ENCODE measurements around the gene KDM1A. TPM values are rescaled to one million over a fixed set of nuclear protein-coding genes. Genes with fewer than 3 reads are reported as not detected.

Gene KDM1A
- polyA plus RNA-seq, 3 donors = 22.1 to 30.2 (median 24.1) TPM

DNA sequence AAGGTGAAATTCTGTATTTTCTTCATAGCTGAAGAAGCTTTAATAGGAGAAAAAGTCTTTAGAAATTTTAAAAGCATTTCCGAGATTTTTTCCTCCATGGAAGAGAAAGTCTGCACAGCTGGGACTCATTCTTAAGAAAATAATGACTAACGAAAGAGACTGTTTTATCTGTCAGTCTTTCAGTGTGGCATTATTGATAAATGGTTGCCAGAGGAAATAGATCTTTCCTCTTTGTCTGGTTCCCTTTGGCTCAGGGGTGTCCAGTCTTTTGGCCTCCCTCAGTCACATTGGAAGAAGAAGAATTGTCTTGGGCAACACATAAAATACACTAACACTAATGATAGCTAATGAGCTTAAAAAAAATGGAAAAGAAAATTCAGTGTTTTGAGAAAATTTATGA, 49.9 kb downstream of the KDM1A start:
- intact Hi-C loops (cut with micrococcal nuclease) = no loop called here
- Mint-ChIP-seq H3K4me1 (no peaks in the 10 kb centered on the region), H3K4me3 (no peak overlapping the region), H3K36me3 (peaks cover 78 to 87% of the 10 kb centered on the region in 2 donors), H3K9me3 (no peaks in the 10 kb centered on the region), H3K27me3 (ENCODE audit: low read depth in 3 of 3) (no peaks in the 10 kb centered on the region), H3K27ac (no peak overlapping the region)
- Histone ChIP-seq H2AFZ (ENCODE audit: insufficient read depth, low read depth, low read length, poor library complexity, severe bottlenecking) (no peak overlapping the region), H3K9me3 (replicated peaks in 1 of 2; ENCODE audit: control insufficient read depth in 1 of 2, insufficient read depth in 1 of 2, low read length in 2 of 2) (no peaks in the 10 kb centered on the region), H4K20me1 (ENCODE audit: insufficient read depth, low read length) (no peaks in the 10 kb centered on the region), H3K4me3 (replicated peaks in 1 of 3; ENCODE audit: low read depth in 2 of 3, low read length in 3 of 3) (no peak overlapping the region), H3K9ac (ENCODE audit: insufficient read depth, low read length, poor library complexity, severe bottlenecking) (no peak overlapping the region), H3K4me2 (replicated peaks; ENCODE audit: extremely low read depth, low read length, poor library complexity, severe bottlenecking) (no peak overlapping the region), H3K79me2 (ENCODE audit: insufficient read depth, low read length) (no peaks in the 10 kb centered on the region), H3K36me3 (replicated peaks in 1 of 2; ENCODE audit: control insufficient read depth in 1 of 2, insufficient read depth in 2 of 2, low read length in 2 of 2) (peaks cover 64 to 99% of the 10 kb centered on the region in 2 donors), H3K27ac (ENCODE audit: low read depth in 1 of 2, low read length in 2 of 2) (no peak overlapping the region), H3K27me3 (ENCODE audit: control insufficient read depth in 2 of 2, insufficient read depth in 2 of 2, low read length in 2 of 2) (no peaks in the 10 kb centered on the region), H3K4me1 (ENCODE audit: control insufficient read depth in 1 of 2, insufficient read depth in 2 of 2, low read length in 2 of 2) (no peaks in the 10 kb centered on the region)
- TF ChIP-seq CTCF (IDR thresholded peaks at IDR 0.05) = no peak
- WGBS (ENCODE audit: insufficient coverage) = no CpG with 5 or more reads among the region's 2 CpGs
- no peak for DNase-seq

GRCh38 chr1:23069675-23070074, 50.4 kb downstream of the KDM1A start:
- Histone ChIP-seq H3K27me3 (ENCODE audit: control insufficient read depth in 2 of 2, insufficient read depth in 2 of 2, low read length in 2 of 2) (no peaks in the 10 kb centered on the region), H3K79me2 (ENCODE audit: insufficient read depth, low read length) (no peaks in the 10 kb centered on the region), H3K4me1 (ENCODE audit: control insufficient read depth in 1 of 2, insufficient read depth in 2 of 2, low read length in 2 of 2) (no peaks in the 10 kb centered on the region), H3K9me3 (replicated peaks in 1 of 2; ENCODE audit: control insufficient read depth in 1 of 2, insufficient read depth in 1 of 2, low read length in 2 of 2) (no peaks in the 10 kb centered on the region), H3K4me2 (replicated peaks; ENCODE audit: extremely low read depth, low read length, poor library complexity, severe bottlenecking) (no peak overlapping the region), H2AFZ (ENCODE audit: insufficient read depth, low read depth, low read length, poor library complexity, severe bottlenecking) (no peak overlapping the region), H3K9ac (ENCODE audit: insufficient read depth, low read length, poor library complexity, severe bottlenecking) (no peak overlapping the region), H3K27ac (ENCODE audit: low read depth in 1 of 2, low read length in 2 of 2) (no peak overlapping the region), H4K20me1 (ENCODE audit: insufficient read depth, low read length) (no peaks in the 10 kb centered on the region), H3K36me3 (replicated peaks in 1 of 2; ENCODE audit: control insufficient read depth in 1 of 2, insufficient read depth in 2 of 2, low read length in 2 of 2) (peaks cover 59 to 99% of the 10 kb centered on the region in 2 donors), H3K4me3 (replicated peaks in 1 of 3; ENCODE audit: low read depth in 2 of 3, low read length in 3 of 3) (no peak overlapping the region)
- Mint-ChIP-seq H3K27ac (no peak overlapping the region), H3K27me3 (ENCODE audit: low read depth in 3 of 3) (no peaks in the 10 kb centered on the region), H3K9me3 (no peaks in the 10 kb centered on the region), H3K36me3 (peaks cover 76 to 86% of the 10 kb centered on the region in 2 donors), H3K4me1 (no peaks in the 10 kb centered on the region), H3K4me3 (no peak overlapping the region)
- no peak for DNase-seq
- intact Hi-C loops (cut with micrococcal nuclease) = no loop called here
- 92% methylated on average over 3 of the region's 4 CpGs for WGBS (ENCODE audit: insufficient coverage)
- TF ChIP-seq CTCF (IDR thresholded peaks at IDR 0.05) = no peak

Data from CD14-positive monocyte (primary cell).